Measurements from ENCODE around the gene L1CAM.

L1CAM gene

GRCh38 chrX:153870288-153870690 lies 15.7 kb downstream of the L1CAM start:
- Histone ChIP-seq H4K20me1 (ENCODE audit: low read depth, low read length) (no peaks in the 10 kb centered on the region), H3F3A (ENCODE audit: insufficient read depth) (no peaks in the 10 kb centered on the region), H3K27me3 (ENCODE audit: low read length) (no peaks in the 10 kb centered on the region)

GRCh38 chrX:153869473-153870287 lies 16.3 kb downstream of the L1CAM start:
- Histone ChIP-seq H3K79me2 (ENCODE audit: insufficient read depth, low read length) (no peaks in the 10 kb centered on the region), H3K9ac (ENCODE audit: low read length) (no peak overlapping the region), H4K20me1 (ENCODE audit: low read depth, low read length) (no peaks in the 10 kb centered on the region), H3K9me3 (ENCODE audit: insufficient read depth, low read length) (no peaks in the 10 kb centered on the region), H3K36me3 (ENCODE audit: low read length) (no peaks in the 10 kb centered on the region), H3K9me2 (replicated peaks; ENCODE audit: insufficient read depth, low read length) (no peaks in the 10 kb centered on the region), H2AFZ (ENCODE audit: low read depth, low read length, severe bottlenecking) (no peak overlapping the region), H3K4me3 (ENCODE audit: insufficient read depth, low read length, poor library complexity, severe bottlenecking) (no peak overlapping the region), H3K4me2 (ENCODE audit: low read depth, low read length, poor library complexity, severe bottlenecking) (no peak overlapping the region), H3F3A (ENCODE audit: insufficient read depth) (no peaks in the 10 kb centered on the region), H3K27me3 (ENCODE audit: low read length) (no peaks in the 10 kb centered on the region), H3K27ac (ENCODE audit: low read depth, low read length) (no peak overlapping the region)
- TF ChIP-seq CTCF (IDR thresholded peaks at IDR 0.05; ENCODE audit: insufficient read depth, low read length, poor library complexity, severe bottlenecking) (no peak), EZH2phosphoT487 (conservative IDR thresholded peaks at IDR 0.05; ENCODE audit: low read length) (no peak)

More at GRCh38 chrX:153870288-153870690, 15.7 kb downstream of the L1CAM start:
- Histone ChIP-seq H3K9ac (ENCODE audit: low read length) (no peak overlapping the region), H3K27ac (ENCODE audit: low read depth, low read length) (no peak overlapping the region), H3K79me2 (ENCODE audit: insufficient read depth, low read length) (no peaks in the 10 kb centered on the region), H3K36me3 (ENCODE audit: low read length) (no peaks in the 10 kb centered on the region), H3K9me3 (ENCODE audit: insufficient read depth, low read length) (no peaks in the 10 kb centered on the region), H2AFZ (ENCODE audit: low read depth, low read length, severe bottlenecking) (no peak overlapping the region), H3K9me2 (replicated peaks; ENCODE audit: insufficient read depth, low read length) (no peaks in the 10 kb centered on the region), H3K4me2 (ENCODE audit: low read depth, low read length, poor library complexity, severe bottlenecking) (no peak overlapping the region), H3K4me3 (ENCODE audit: insufficient read depth, low read length, poor library complexity, severe bottlenecking) (no peak overlapping the region)
- TF ChIP-seq CTCF (IDR thresholded peaks at IDR 0.05; ENCODE audit: insufficient read depth, low read length, poor library complexity, severe bottlenecking), result no peak
- no peak for TF ChIP-seq EZH2phosphoT487 (conservative IDR thresholded peaks at IDR 0.05; ENCODE audit: low read length)

- Histone ChIP-seq H3K9ac (ENCODE audit: low read length) (no peak overlapping the region), H2AFZ (ENCODE audit: low read depth, low read length, severe bottlenecking) (no peak overlapping the region), H3K9me2 (replicated peaks; ENCODE audit: insufficient read depth, low read length) (no peaks in the 10 kb centered on the region), H3K4me3 (ENCODE audit: insufficient read depth, low read length, poor library complexity, severe bottlenecking) (no peak overlapping the region), H3K36me3 (ENCODE audit: low read length) (no peaks in the 10 kb centered on the region), H4K20me1 (ENCODE audit: low read depth, low read length) (no peaks in the 10 kb centered on the region), H3K27ac (ENCODE audit: low read depth, low read length) (no peak overlapping the region), H3K79me2 (ENCODE audit: insufficient read depth, low read length) (no peaks in the 10 kb centered on the region), H3K4me2 (ENCODE audit: low read depth, low read length, poor library complexity, severe bottlenecking) (no peak overlapping the region), H3K9me3 (ENCODE audit: insufficient read depth, low read length) (no peaks in the 10 kb centered on the region), H3F3A (ENCODE audit: insufficient read depth) (no peaks in the 10 kb centered on the region), H3K27me3 (ENCODE audit: low read length) (no peaks in the 10 kb centered on the region)
- TF ChIP-seq CTCF (IDR thresholded peaks at IDR 0.05; ENCODE audit: insufficient read depth, low read length, poor library complexity, severe bottlenecking), result no peak
- no peak for TF ChIP-seq EZH2phosphoT487 (conservative IDR thresholded peaks at IDR 0.05; ENCODE audit: low read length)
Measured at GRCh38 chrX:153868576-153869472, 17.1 kb downstream of the L1CAM start.
